Measurements from ENCODE around the gene MTF2. TPM values are rescaled to one million over a fixed set of nuclear protein-coding genes. Genes with fewer than 3 reads are reported as not detected.

The MTF2 gene
- total and polyA plus RNA-seq, 9 of the 15 experiments (the other 6 are each of a cell fraction or from before 2014, with no cell fraction given): 29.3 to 124 (median 57.7) TPM

DNA sequence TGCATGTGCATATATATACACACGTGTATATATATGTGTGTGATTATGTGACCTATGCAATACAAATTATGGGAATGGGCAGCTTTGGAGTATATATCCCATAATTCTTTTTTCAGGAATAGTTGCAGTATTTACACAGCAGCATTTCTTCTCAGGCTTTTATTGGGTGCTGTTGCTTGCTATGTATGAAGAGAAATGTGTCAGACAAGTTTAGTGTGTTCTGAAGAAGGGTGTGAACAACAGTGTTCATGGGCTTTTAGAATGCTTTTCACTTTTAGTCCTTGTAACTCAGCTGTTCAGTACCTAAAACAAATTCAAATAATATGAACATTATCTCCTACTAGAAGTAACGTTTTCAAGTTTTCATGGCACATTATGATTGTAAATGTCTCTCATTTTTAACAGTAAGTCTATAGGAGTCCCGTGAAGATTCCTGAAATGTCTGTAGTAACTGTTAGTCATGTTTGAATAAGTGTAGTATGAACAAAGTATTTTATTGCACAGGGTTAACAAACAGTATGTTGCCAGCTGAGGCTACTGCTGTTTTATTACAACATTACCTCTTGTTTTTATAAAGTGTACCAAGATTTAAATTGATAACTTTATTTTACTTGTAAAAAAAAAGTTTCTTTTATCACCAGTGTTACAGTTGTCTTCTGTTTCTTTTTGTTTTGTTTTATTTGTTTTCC is 58.7 kb downstream of the MTF2 start:
- H3K9ac ChIP-seq (ENCODE audit: insufficient read depth in 1 of 2, low read depth in 2 of 2, low read length in 2 of 2): no peak overlapping the region
- DNase-seq (ENCODE audit: extremely low read depth in 1 of 4, low spot score in 3 of 4): no peak
- no TSS peak for BruUV-seq (replicated peaks)
- intact Hi-C loops (cut with micrococcal nuclease): loop anchor here (5.0 kb wide), 1 partner anchor 55 kb away; no protein-coding TSS in a partner anchor
- no peaks in the 10 kb centered on the region for H3K27me3 ChIP-seq (ENCODE audit: control insufficient read depth in 2 of 2, insufficient read depth in 2 of 2, low read length in 2 of 2)
- no peaks in the 10 kb centered on the region for H4K20me1 ChIP-seq (replicated peaks; ENCODE audit: control insufficient read depth, insufficient read depth, low read length)
- peaks cover 90% of the 10 kb centered on the region for H3K36me3 ChIP-seq (ENCODE audit: control insufficient read depth, insufficient read depth, low read length)
- ChIA-PET POLR2A (no interaction called here), CTCF (ENCODE audit: low intra/inter-chr PET ratio) (no interaction called here)
- WGBS (ENCODE audit: insufficient coverage, low coverage, missing lambda C conversion rate): 55% methylated on average over 3 of the region's 3 CpGs
- no peak for ATAC-seq
- no peak overlapping the region for H2AFZ ChIP-seq (ENCODE audit: low read depth, low read length)
- no peaks in the 10 kb centered on the region for H3K4me1 ChIP-seq (replicated peaks in 1 of 2; ENCODE audit: control insufficient read depth in 2 of 2, insufficient read depth in 2 of 2, low read length in 2 of 2)
- in situ Hi-C loops (cut with MboI): no loop called here
- no peaks in the 10 kb centered on the region for H3K9me1 ChIP-seq (ENCODE audit: control insufficient read depth, insufficient read depth, low read length)
- TF ChIP-seq ZNF436 (CRISPR knock-in tag; IDR thresholded peaks at IDR 0.05): no peak
- no peak for TF ChIP-seq ZFP91 (CRISPR knock-in tag; IDR thresholded peaks at IDR 0.05)
- no peak for TF ChIP-seq PRMT5 (CRISPR knock-in tag; IDR thresholded peaks at IDR 0.05)
- no peak for TF ChIP-seq MCM3 (IDR thresholded peaks at IDR 0.05)
- no peak for TF ChIP-seq NFE2 (IDR thresholded peaks at IDR 0.05; ENCODE audit: low read depth)
- no peak for TF ChIP-seq C11orf30 (IDR thresholded peaks at IDR 0.05; ENCODE audit: low read depth)
- no peak for TF ChIP-seq CBFA2T2 (conservative IDR thresholded peaks at IDR 0.05)
- no peak for TF ChIP-seq CSDE1 (IDR thresholded peaks at IDR 0.05)
- no peak for TF ChIP-seq THRAP3 (IDR thresholded peaks at IDR 0.05; ENCODE audit: borderline replicate concordance)
- FAIRE-seq: no peak
- H3K79me2 ChIP-seq (ENCODE audit: control insufficient read depth, insufficient read depth, low read length): no peaks in the 10 kb centered on the region
- no peak overlapping the region for H3K4me2 ChIP-seq (ENCODE audit: insufficient read depth, low read length)
- H3K4me3 ChIP-seq: no peak overlapping the region
- H3K9me3 ChIP-seq (replicated peaks; ENCODE audit: control insufficient read depth, insufficient read depth, low read depth, low read length): no peaks in the 10 kb centered on the region
- no peak overlapping the region for H3K27ac ChIP-seq (ENCODE audit: extremely low read depth, low read depth, low read length)

Measured in K562 (cell line).